Liver (tissue), 9 donors: ENCODE measurements around the gene TMEM187. TPM values are rescaled to one million over a fixed set of nuclear protein-coding genes. Genes with fewer than 3 reads are reported as not detected.

ENCODE experiments used
- DNase-seq: peaks from one replicate; pipeline ENCODE4 v3.0.0-alpha.2; 2017; ENCODE audit warnings: low spot score
- H3K27ac ChIP-seq, 2 donors: one replicate each; pipeline ENCODE4 v1.7.0; 2013; ENCODE audit warnings: inconsistent platforms in 2 of 2, low read length in 2 of 2, control low read depth in 1 of 2, low read depth in 1 of 2, mild to moderate bottlenecking in 1 of 2
- H3K27me3 ChIP-seq, 4 donors: one replicate each; pipeline versions ENCODE4 v1.6.1 to v1.7.0; 2013; ENCODE audit warnings: low read length in 3 of 4, inconsistent platforms in 1 of 4, mild to moderate bottlenecking in 1 of 4, moderate library complexity in 1 of 4; ENCODE audit not compliant: control insufficient read depth in 4 of 4, insufficient read depth in 4 of 4
- H3K36me3 ChIP-seq, 4 donors: one replicate each; pipeline versions ENCODE4 v1.6.1 to v1.7.0; 2013; ENCODE audit warnings: low read length in 3 of 4, mild to moderate bottlenecking in 3 of 4, low read depth in 1 of 4, moderate library complexity in 1 of 4; ENCODE audit not compliant: control insufficient read depth in 4 of 4, insufficient read depth in 3 of 4
- H3K4me1 ChIP-seq, 4 donors: one replicate each; pipeline versions ENCODE4 v1.6.1 to v1.7.0; 2013; ENCODE audit warnings: low read length in 3 of 4, mild to moderate bottlenecking in 3 of 4, moderate library complexity in 1 of 4; ENCODE audit not compliant: control insufficient read depth in 4 of 4, insufficient read depth in 4 of 4
- H3K4me3 ChIP-seq, 3 donors: one replicate each; pipeline versions ENCODE4 v1.6.1 to v1.7.0; 2013; ENCODE audit warnings: low read length in 3 of 3, control low read depth in 1 of 3, low read depth in 1 of 3, mild to moderate bottlenecking in 1 of 3
- H3K9ac ChIP-seq, 2 donors: one replicate each; pipeline ENCODE4 v1.7.0; 2013; ENCODE audit warnings: low read length in 2 of 2, mild to moderate bottlenecking in 2 of 2, moderate library complexity in 2 of 2, control low read depth in 1 of 2, low read depth in 1 of 2
- H3K9me3 ChIP-seq, 4 donors: one replicate each; pipeline versions ENCODE4 v1.6.1 to v1.7.0; 2013; ENCODE audit warnings: low read length in 3 of 4; ENCODE audit not compliant: control insufficient read depth in 4 of 4
- ATF3 ChIP-seq: IDR thresholded peaks from 2 replicates; pipeline ENCODE4 v1.6.1; 2016; ENCODE audit warnings: antibody characterized with exemption
- CTCF ChIP-seq: fragments of 150-350 bp; IDR thresholded peaks from 2 replicates; pipeline ENCODE4 v1.5.1; 2017; ENCODE audit warnings: improper control_type of control experiment, low read depth, low read length; ENCODE audit not compliant: missing input control
- EGR1 ChIP-seq, 2 donors: IDR thresholded peaks; 2 replicates each; pipeline ENCODE4 v1.6.1; 2016 to 2018; ENCODE audit warnings: antibody characterized with exemption in 2 of 2, low read depth in 2 of 2
- FOXA1 ChIP-seq: IDR thresholded peaks from 2 replicates; pipeline ENCODE4 v1.6.1; 2016; ENCODE audit warnings: antibody characterized with exemption
- GABPA ChIP-seq, 2 donors: IDR thresholded peaks in 1 of 2; conservative IDR thresholded peaks in 1 of 2; 2 replicates each; pipeline ENCODE4 v1.6.1; 2016; ENCODE audit warnings: antibody characterized with exemption in 2 of 2, mild to moderate bottlenecking in 1 of 2, moderate library complexity in 1 of 2
- HNF4A ChIP-seq, 2 donors: conservative IDR thresholded peaks; 2 replicates each; pipeline ENCODE4 v1.6.1; 2016; ENCODE audit warnings: antibody characterized with exemption in 2 of 2, mild to moderate bottlenecking in 2 of 2
- HNF4G ChIP-seq: IDR thresholded peaks from 2 replicates; pipeline ENCODE4 v1.6.1; 2016; ENCODE audit warnings: antibody characterized with exemption
- JUND ChIP-seq, 2 donors: IDR thresholded peaks; 2 replicates each; pipeline ENCODE4 v1.6.1; 2016; ENCODE audit warnings: antibody characterized with exemption in 2 of 2
- MAX ChIP-seq: IDR thresholded peaks from 2 replicates; pipeline ENCODE4 v1.6.1; 2016; ENCODE audit warnings: antibody characterized with exemption
- NR2F2 ChIP-seq: IDR thresholded peaks from 2 replicates; pipeline ENCODE4 v1.6.1; 2016; ENCODE audit warnings: antibody characterized with exemption
- RAD21 ChIP-seq, 2 donors: IDR thresholded peaks; 2 replicates each; pipeline ENCODE4 v1.6.1; 2016; ENCODE audit warnings: antibody characterized with exemption in 2 of 2, mild to moderate bottlenecking in 2 of 2
- REST ChIP-seq: IDR thresholded peaks from 2 replicates; pipeline ENCODE4 v1.6.1; 2016; ENCODE audit warnings: antibody characterized with exemption, mild to moderate bottlenecking
- RXRA ChIP-seq, 2 donors: IDR thresholded peaks; 2 replicates each; pipeline ENCODE4 v1.6.1; 2017 to 2018; ENCODE audit warnings: antibody characterized with exemption in 2 of 2, mild to moderate bottlenecking in 1 of 2
- SP1 ChIP-seq: IDR thresholded peaks from 2 replicates; pipeline ENCODE4 v1.6.1; 2018; ENCODE audit warnings: antibody characterized with exemption, mild to moderate bottlenecking
- TAF1 ChIP-seq: conservative IDR thresholded peaks from 2 replicates; pipeline ENCODE4 v1.6.1; 2016; ENCODE audit warnings: antibody characterized with exemption, mild to moderate bottlenecking
- YY1 ChIP-seq: IDR thresholded peaks from 2 replicates; pipeline ENCODE4 v1.6.1; 2016; ENCODE audit warnings: antibody characterized with exemption, mild to moderate bottlenecking
- ZBTB33 ChIP-seq: IDR thresholded peaks from 2 replicates; pipeline ENCODE4 v1.6.1; 2016; ENCODE audit warnings: antibody characterized with exemption
- WGBS: extraction: QIAGEN DNeasy Blood & Tissue Kit; methylation state at CpG from one replicate; pipeline ENCODE4 v1.1.7; 2013; 5-methylcytosine and 5-hydroxymethylcytosine counted together
- polyA plus RNA-seq, 2 donors: library from polyadenylated mRNA; stranded (reverse) in 1 of 2; unstranded in 1 of 2; fragments of 200-250 nt in 1 of 2; fragments of >200 nt in 1 of 2; fragmentation: Nextera tagmentation in 1 of 2; extraction: Ambion mirVana in 1 of 2; gene quantifications; one replicate each; pipeline versions ENCODE4 v1.2.1 to v1.2.3, GENCODE V29; 2013 to 2015
- total RNA-seq, 2 donors: library from RNA; depleted of rRNA; stranded (reverse); fragments of >200 nt; gene quantifications; one replicate each; pipeline ENCODE4 v1.2.3, GENCODE V29; 2014
- donor health status: healthy.
- donor health status: healthy.
- donor health status: healthy.
- donor health status: healthy.
- donor health status: healthy.

Gene TMEM187
- total and polyA plus RNA-seq, 4 donors = 2.9 to 5.8 (median 4.1) TPM

- no peak overlapping the region for H3K27ac ChIP-seq
- H3K27me3 ChIP-seq = no peaks in the 10 kb centered on the region
- H3K4me1 ChIP-seq = peaks cover 0 to 19% (median 12%) of the 10 kb centered on the region in 4 donors
- H3K9me3 ChIP-seq = no peaks in the 10 kb centered on the region
- TF ChIP-seq HNF4G (no peak), NR2F2 (no peak), TAF1 (no peak), REST (no peak), ZBTB33 (no peak), GABPA (IDR thresholded peaks at IDR 0.05 in 1 of 2, conservative IDR thresholded peaks at IDR 0.05 in 1 of 2) (no peak), EGR1 (IDR thresholded peaks at IDR 0.05; ENCODE audit: low read depth in 2 of 2) (no peak)
- peak overlapping the region; percentile 81 to 90 (median 90) for H3K4me3 ChIP-seq
- WGBS = 6% methylated on average over 33 of the region's 33 CpGs
- H3K9ac ChIP-seq = peak overlapping the region; percentile 13 to 75
- peaks cover 0 to 15% (median 1%) of the 10 kb centered on the region in 4 donors for H3K36me3 ChIP-seq
- no peak for DNase-seq
These were observed 38.3 kb upstream of the TMEM187 start for GRCh38 chrX:153934148-153934761.

GRCh38 chrX:153934762-153935325, 37.7 kb upstream of the TMEM187 start, which contains the start of gene NAA10:
TSS of gene NAA10 (minus strand) at chrX:153935037. CDS start at chrX:153934904, 133 bp downstream.
- under 1% methylated on average over 78 of the region's 87 CpGs for WGBS
- DNase-seq = peak; percentile 72
- Histone ChIP-seq H3K27me3 (no peaks in the 10 kb centered on the region), H3K9me3 (no peaks in the 10 kb centered on the region), H3K9ac (peak within 1 kb of the TSS; percentile 13 to 75), H3K36me3 (peaks cover 0 to 15% (median 1%) of the 10 kb centered on the region in 4 donors), H3K27ac (no peak within 1 kb of the TSS), H3K4me3 (peak within 1 kb of the TSS; percentile 81 to 90 (median 90)), H3K4me1 (peaks cover 0 to 14% (median 9%) of the 10 kb centered on the region in 4 donors)
- TF ChIP-seq FOXA1 = no peak
- TF ChIP-seq HNF4G = no peak
- no peak for TF ChIP-seq CTCF
- TF ChIP-seq MAX = no peak
- TF ChIP-seq ATF3 = no peak
- TF ChIP-seq JUND (IDR thresholded peaks at IDR 0.05) = no peak
- no peak for TF ChIP-seq HNF4A (conservative IDR thresholded peaks at IDR 0.05)
- TF ChIP-seq RAD21 (IDR thresholded peaks at IDR 0.05) = no peak
- TF ChIP-seq TAF1 = no peak
- no peak for TF ChIP-seq EGR1 (IDR thresholded peaks at IDR 0.05; ENCODE audit: low read depth in 2 of 2)
- no peak for TF ChIP-seq NR2F2
- no peak for TF ChIP-seq ZBTB33
- no peak for TF ChIP-seq GABPA (IDR thresholded peaks at IDR 0.05 in 1 of 2, conservative IDR thresholded peaks at IDR 0.05 in 1 of 2)
- TF ChIP-seq SP1 = no peak
- no peak for TF ChIP-seq YY1
- TF ChIP-seq RXRA (IDR thresholded peaks at IDR 0.05) = no peak
